GM23338 (cell line): ENCODE measurements around the gene TNFAIP1.

ENCODE experiments used
- CREB1 ChIP-seq: fragments of 250-450 bp; sonication (Bioruptor Pico); IDR thresholded peaks from 2 replicates; pipeline ENCODE4 v1.5.0; 2020; ENCODE audit warnings: low read depth, mild to moderate bottlenecking, moderate library complexity
- CTCF ChIP-seq, 2 experiments: fragments of 200-600 bp in 1 of 2; sonication (generic) in 1 of 2; conservative IDR thresholded peaks; 2 replicates each; pipeline versions ENCODE4 v1.5.1 to v1.6.1; 2016 to 2017; ENCODE audit warnings: antibody characterized with exemption in 2 of 2, low read depth in 2 of 2, mild to moderate bottlenecking in 2 of 2, moderate library complexity in 1 of 2
- ETS1 ChIP-seq: IDR thresholded peaks from 2 replicates; pipeline ENCODE4 v1.6.1; 2016; ENCODE audit warnings: antibody characterized with exemption
- EZH2 ChIP-seq: fragments of 200-600 bp; sonication (generic); IDR thresholded peaks from one replicate; pipeline ENCODE4 v1.8.0; 2017; ENCODE audit warnings: antibody characterized with exemption, mild to moderate bottlenecking, low read depth; ENCODE audit not compliant: unreplicated experiment
- EZH2phosphoT487 ChIP-seq: fragments of 200-600 bp; sonication (generic); IDR thresholded peaks from one replicate; pipeline ENCODE4 v1.8.1; 2018; ENCODE audit warnings: antibody characterized with exemption; ENCODE audit not compliant: unreplicated experiment
- NANOG ChIP-seq: IDR thresholded peaks from 2 replicates; pipeline ENCODE4 v1.6.1; 2016; ENCODE audit warnings: antibody characterized with exemption, borderline replicate concordance
- POLR2AphosphoS5 ChIP-seq: IDR thresholded peaks from 2 replicates; pipeline ENCODE4 v1.6.1; 2016; ENCODE audit warnings: antibody characterized with exemption, low read depth
- REST ChIP-seq: IDR thresholded peaks from one replicate; pipeline ENCODE4 v1.6.1; 2018; ENCODE audit warnings: antibody characterized with exemption; ENCODE audit not compliant: unreplicated experiment
- STAT1 ChIP-seq: IDR thresholded peaks from one replicate; pipeline ENCODE4 v1.6.1; 2016; ENCODE audit warnings: antibody characterized with exemption; ENCODE audit not compliant: unreplicated experiment
- ZNF114 ChIP-seq: fragments of 250-450 bp; sonication (Bioruptor Pico); IDR thresholded peaks from 2 replicates; pipeline ENCODE4 v1.5.0; 2020; ENCODE audit warnings: mild to moderate bottlenecking, moderate library complexity

- TF ChIP-seq EZH2 (no peak), CTCF (conservative IDR thresholded peaks at IDR 0.05; ENCODE audit: low read depth in 2 of 2) (no peak), ZNF114 (no peak), STAT1 (no peak), EZH2phosphoT487 (no peak), POLR2AphosphoS5 (no peak), REST (no peak), CREB1 (no peak), ETS1 (no peak), NANOG (no peak)
These were observed 8.9 kb downstream of the TNFAIP1 start for GRCh38 chr17:28344435-28344901.
